Osteoblast (primary cell): Measurements from ENCODE around the gene MUSK. TPM values are rescaled to one million over a fixed set of nuclear protein-coding genes. Genes with fewer than 3 reads are reported as not detected.
A peak's percentile ranks its signal among the peaks of the same experiment; 100 is the strongest.

Source experiments
- DNase-seq: peaks from one replicate; pipeline ENCODE4 v3.0.0; 2011; ENCODE audit warnings: low spot score, mixed read lengths; ENCODE audit not compliant: insufficient read length; ENCODE audit errors: missing footprints
- H2AFZ ChIP-seq: 2 replicates; pipeline ENCODE4 v1.6.0; 2011; ENCODE audit warnings: mild to moderate bottlenecking, low read length
- H3K27ac ChIP-seq: 2 replicates; pipeline ENCODE4 v1.5.1; 2011; ENCODE audit warnings: mild to moderate bottlenecking, low read depth, low read length, moderate library complexity
- H3K27me3 ChIP-seq: 2 replicates; pipeline ENCODE4 v1.6.0; 2012; ENCODE audit warnings: mild to moderate bottlenecking, control low read depth, inconsistent platforms, low read length, moderate library complexity; ENCODE audit not compliant: insufficient read depth
- H3K36me3 ChIP-seq: 2 replicates; pipeline ENCODE4 v1.5.1; 2011; ENCODE audit warnings: mild to moderate bottlenecking, low read length, control low read depth, moderate library complexity; ENCODE audit not compliant: insufficient read depth
- H3K4me1 ChIP-seq: 2 replicates; pipeline ENCODE4 v1.5.1; 2011; ENCODE audit warnings: mild to moderate bottlenecking, low read length, control low read depth, moderate library complexity; ENCODE audit not compliant: insufficient read depth
- H3K4me2 ChIP-seq: 2 replicates; pipeline ENCODE4 v1.6.0; 2011; ENCODE audit warnings: mild to moderate bottlenecking, low read length; ENCODE audit not compliant: insufficient read depth
- H3K4me3 ChIP-seq: fragments of 200-600 bp; sonication (generic); 3 replicates; pipeline ENCODE4 v1.5.1; 2012; ENCODE audit warnings: mild to moderate bottlenecking, low read length, inconsistent platforms; ENCODE audit not compliant: insufficient read depth
- H3K79me2 ChIP-seq: 2 replicates; pipeline ENCODE4 v1.6.0; 2012; ENCODE audit warnings: mild to moderate bottlenecking, low read length, control low read depth, inconsistent platforms; ENCODE audit not compliant: insufficient read depth
- H3K9me3 ChIP-seq: 2 replicates; pipeline ENCODE4 v1.5.1; 2011; ENCODE audit warnings: low read depth, low read length, control low read depth
- H4K20me1 ChIP-seq: 2 replicates; pipeline ENCODE4 v1.6.0; 2012; ENCODE audit warnings: mild to moderate bottlenecking, low read length, control low read depth; ENCODE audit not compliant: insufficient read depth
- total RNA-seq: library from RNA; depleted of rRNA; stranded (reverse); fragments of >200 nt; gene quantifications from 2 replicates; pipeline ENCODE4 v1.2.3, GENCODE V29; 2012
- TF ChIP-seq, protein P1 (sequence below): IDR thresholded peaks from 2 replicates; pipeline ENCODE4 v1.5.1; 2011; ENCODE audit warnings: mild to moderate bottlenecking, low read depth, low read length, moderate library complexity; ENCODE audit errors: extremely low read depth

MUSK gene
- total RNA-seq, 1 donor, result under 0.01 TPM

DNA sequence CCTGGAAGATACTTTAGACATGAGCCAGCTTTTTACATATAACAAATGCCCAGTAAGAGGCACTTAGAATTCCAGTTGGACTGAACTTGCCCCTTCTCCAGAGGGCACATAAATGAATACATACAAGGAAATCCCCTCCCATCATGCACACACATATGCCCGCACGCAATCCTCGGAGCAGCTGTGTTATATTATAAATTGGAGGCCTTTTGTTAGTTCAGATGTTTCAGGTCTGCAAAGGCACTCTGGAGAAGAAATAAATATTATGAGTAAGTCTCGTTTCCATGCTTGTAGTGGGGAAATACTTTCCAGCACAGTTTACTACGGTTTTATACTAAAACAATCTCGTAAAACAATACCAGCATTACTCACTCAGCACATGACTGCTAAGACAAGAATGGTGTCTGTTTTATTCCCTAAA, 17.6 kb upstream of the MUSK start:
- DNase-seq, result no peak
- Histone ChIP-seq H2AFZ (no peak overlapping the region), H3K9me3 (no peaks in the 10 kb centered on the region), H4K20me1 (no peaks in the 10 kb centered on the region), H3K4me1 (peaks cover 30% of the 10 kb centered on the region), H3K27me3 (no peaks in the 10 kb centered on the region), H3K79me2 (no peaks in the 10 kb centered on the region), H3K27ac (peak overlapping the region; percentile 93), H3K4me3 (no peak overlapping the region), H3K36me3 (no peaks in the 10 kb centered on the region), H3K4me2 (peak overlapping the region; percentile 60)
- TF ChIP-seq, protein P1, sequence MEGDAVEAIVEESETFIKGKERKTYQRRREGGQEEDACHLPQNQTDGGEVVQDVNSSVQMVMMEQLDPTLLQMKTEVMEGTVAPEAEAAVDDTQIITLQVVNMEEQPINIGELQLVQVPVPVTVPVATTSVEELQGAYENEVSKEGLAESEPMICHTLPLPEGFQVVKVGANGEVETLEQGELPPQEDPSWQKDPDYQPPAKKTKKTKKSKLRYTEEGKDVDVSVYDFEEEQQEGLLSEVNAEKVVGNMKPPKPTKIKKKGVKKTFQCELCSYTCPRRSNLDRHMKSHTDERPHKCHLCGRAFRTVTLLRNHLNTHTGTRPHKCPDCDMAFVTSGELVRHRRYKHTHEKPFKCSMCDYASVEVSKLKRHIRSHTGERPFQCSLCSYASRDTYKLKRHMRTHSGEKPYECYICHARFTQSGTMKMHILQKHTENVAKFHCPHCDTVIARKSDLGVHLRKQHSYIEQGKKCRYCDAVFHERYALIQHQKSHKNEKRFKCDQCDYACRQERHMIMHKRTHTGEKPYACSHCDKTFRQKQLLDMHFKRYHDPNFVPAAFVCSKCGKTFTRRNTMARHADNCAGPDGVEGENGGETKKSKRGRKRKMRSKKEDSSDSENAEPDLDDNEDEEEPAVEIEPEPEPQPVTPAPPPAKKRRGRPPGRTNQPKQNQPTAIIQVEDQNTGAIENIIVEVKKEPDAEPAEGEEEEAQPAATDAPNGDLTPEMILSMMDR, result no peak

DNA sequence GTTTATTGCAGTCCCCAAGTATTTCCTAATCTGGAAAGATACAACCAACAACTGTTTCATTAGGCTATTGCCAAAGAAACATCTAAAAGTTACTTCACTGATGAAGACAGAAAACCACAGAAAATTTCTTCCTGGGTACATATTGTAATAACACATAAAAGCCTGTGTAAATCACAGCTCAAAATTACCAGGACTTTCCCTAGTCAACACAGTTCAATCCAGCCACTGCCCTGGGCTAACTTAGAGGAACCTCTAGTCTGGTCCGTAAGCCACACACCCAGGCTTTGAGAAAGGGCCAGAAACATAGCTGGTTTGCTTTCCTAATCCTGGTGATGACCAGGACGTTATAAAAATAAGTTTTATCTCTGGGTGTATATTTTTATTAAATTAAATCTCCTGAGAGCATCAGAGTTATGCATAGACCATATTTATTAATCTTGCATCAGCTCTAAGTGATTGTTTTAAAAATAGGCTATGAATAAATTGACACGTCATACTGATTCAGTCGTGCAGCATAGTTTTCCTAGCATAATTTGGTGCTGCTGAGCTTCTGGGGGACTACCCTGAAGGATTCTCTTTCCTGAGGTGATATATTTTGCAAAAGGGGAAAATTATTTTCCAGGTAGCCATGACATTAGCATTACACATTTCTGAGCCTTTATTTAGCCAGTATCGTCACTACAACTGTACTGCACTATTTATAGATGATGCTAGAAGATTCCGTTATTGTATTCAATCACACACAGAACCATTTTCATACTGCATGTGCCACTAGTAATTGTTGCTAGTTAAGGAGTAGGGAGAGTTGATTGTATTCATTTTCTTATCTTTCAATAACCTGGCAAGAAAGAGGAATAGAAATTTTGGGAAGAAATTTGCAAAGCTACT, 12.6 kb upstream of the MUSK start:
- TF ChIP-seq, protein P1, result no peak
- Histone ChIP-seq H3K4me1 (peaks cover 25% of the 10 kb centered on the region), H3K36me3 (no peaks in the 10 kb centered on the region), H3K4me3 (peak overlapping the region; percentile 17), H3K4me2 (peak overlapping the region; percentile 49), H3K27ac (peak overlapping the region; percentile 85), H3K9me3 (no peaks in the 10 kb centered on the region), H3K27me3 (no peaks in the 10 kb centered on the region), H4K20me1 (no peaks in the 10 kb centered on the region), H2AFZ (peak overlapping the region; percentile 43), H3K79me2 (no peaks in the 10 kb centered on the region)
- peak; percentile 39 for DNase-seq

DNA sequence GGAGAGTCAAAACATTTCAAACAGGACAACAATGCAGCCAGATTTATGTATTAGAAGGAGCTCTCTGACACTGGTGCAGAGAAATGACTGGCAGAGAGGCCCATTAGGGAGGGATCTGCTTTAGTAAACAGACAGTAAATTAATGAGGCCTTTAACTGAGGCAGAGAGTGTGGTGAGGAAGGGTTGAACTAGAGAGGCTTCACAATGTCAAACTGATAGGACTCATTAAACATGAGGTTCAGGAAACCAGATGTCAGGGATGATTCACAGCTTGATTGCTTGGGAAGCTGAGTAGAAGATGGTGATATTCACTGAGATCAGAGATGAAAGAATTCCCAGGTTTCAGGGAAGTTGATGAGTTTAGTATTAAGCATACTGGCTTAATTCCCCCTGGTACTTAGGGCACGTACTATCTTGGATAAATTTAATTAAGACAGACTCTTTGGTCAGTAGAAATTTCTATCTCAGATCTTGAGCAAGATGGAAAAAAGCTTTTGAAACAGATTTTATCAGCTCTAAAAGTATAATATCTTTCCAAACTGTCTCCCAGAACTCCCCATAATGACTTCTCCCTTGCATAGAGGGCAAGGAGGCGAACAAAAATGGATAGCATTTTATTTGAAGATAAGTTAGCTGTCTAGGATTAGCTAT, 8.6 kb upstream of the MUSK start:
- no peaks in the 10 kb centered on the region for H3K79me2 ChIP-seq
- no peak overlapping the region for H3K4me2 ChIP-seq
- DNase-seq, result no peak
- no peaks in the 10 kb centered on the region for H3K9me3 ChIP-seq
- TF ChIP-seq, protein P1, result no peak
- H2AFZ ChIP-seq, result peak overlapping the region; percentile 7
- H4K20me1 ChIP-seq, result no peaks in the 10 kb centered on the region
- peak overlapping the region; percentile 40 for H3K27ac ChIP-seq
- H3K4me3 ChIP-seq, result no peak overlapping the region
- H3K36me3 ChIP-seq, result no peaks in the 10 kb centered on the region
- peaks cover 15% of the 10 kb centered on the region for H3K4me1 ChIP-seq
- no peaks in the 10 kb centered on the region for H3K27me3 ChIP-seq

DNA sequence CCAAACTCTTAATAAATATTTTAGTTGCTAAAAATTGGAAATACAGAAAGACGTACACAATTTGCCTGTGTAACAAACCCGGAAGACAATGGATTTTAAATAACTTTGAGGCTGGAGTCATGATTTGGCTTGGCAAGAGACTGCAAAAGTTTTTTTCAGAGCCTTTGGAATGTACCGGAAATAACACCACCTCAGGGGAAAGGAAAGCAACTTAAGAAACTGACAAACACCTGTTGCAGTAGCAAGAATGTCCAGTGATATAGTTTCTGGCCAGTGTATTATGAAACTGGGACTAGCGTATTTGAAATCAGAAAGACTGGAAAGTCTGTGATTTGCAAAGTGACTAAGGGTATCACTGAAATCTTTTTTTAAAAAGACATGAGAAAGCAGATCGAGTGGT, 842 bp downstream of the MUSK start:
- no peak overlapping the region for H3K4me3 ChIP-seq

More for the DNA sequence above, 842 bp downstream of the MUSK start:
- Histone ChIP-seq H3K36me3 (no peaks in the 10 kb centered on the region), H4K20me1 (no peaks in the 10 kb centered on the region), H3K9me3 (no peaks in the 10 kb centered on the region), H3K79me2 (no peaks in the 10 kb centered on the region), H3K27me3 (no peaks in the 10 kb centered on the region), H2AFZ (no peak overlapping the region), H3K27ac (no peak overlapping the region), H3K4me1 (no peaks in the 10 kb centered on the region), H3K4me2 (no peak overlapping the region)
- no peak for DNase-seq
- TF ChIP-seq, protein P1, result no peak
